ENCODE data around the gene UGT1A5. TPM values are rescaled to one million over a fixed set of nuclear protein-coding genes. Genes with fewer than 3 reads are reported as not detected.

The UGT1A5 gene
- total RNA-seq: not detected

DNA sequence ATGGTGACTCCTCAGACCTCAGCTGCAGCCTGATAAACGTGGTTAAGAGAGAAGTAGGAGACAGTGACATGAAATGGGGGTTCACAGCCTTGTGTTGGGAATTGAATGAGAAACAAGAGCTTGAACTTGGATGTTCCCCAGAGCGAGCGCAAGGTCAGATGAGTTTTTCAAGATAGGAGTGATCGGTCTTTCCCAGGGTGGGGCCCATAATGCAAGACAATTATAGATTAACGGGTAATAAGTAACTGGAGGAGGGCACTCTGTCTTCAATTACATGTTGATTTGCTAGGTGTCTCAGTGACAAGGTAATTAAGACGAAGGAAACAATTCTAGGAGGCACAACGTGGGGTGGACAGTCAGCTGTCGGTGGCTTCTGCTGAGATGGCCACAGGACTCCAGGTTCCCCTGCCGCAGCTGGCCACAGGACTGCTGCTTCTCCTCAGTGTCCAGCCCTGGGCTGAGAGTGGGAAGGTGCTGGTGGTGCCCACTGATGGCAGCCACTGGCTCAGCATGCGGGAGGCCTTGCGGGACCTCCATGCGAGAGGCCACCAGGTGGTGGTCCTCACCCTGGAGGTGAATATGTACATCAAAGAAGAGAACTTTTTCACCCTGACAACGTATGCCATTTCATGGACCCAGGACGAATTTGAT, at the start of gene UGT1A5:
Gene UGT1A5 (plus strand): TSS at position 297 of the 651 bp plus-strand sequence. CDS start 85 bp downstream, at position 382.
- no peak for ATAC-seq
- H3K4me1 Mint-ChIP-seq: no peaks in the 10 kb centered on the region
- H3K36me3 Mint-ChIP-seq (ENCODE audit: low read depth): no peaks in the 10 kb centered on the region
- H3K4me3 Mint-ChIP-seq: no peak within 1 kb of the TSS
- no peak for DNase-seq
- intact Hi-C loops (cut with DNase I, micrococcal nuclease): loop anchor here (5.0 to 10.0 kb wide), 2 partner anchors 310 to 408 kb away; partner anchors contain the start of gene SAG (in 1 of the 2)
- H3K9me3 Mint-ChIP-seq (ENCODE audit: low read depth): no peaks in the 10 kb centered on the region
- H3K27ac Mint-ChIP-seq: no peak within 1 kb of the TSS
- ChIA-PET POLR2A (no interaction called here), CTCF (interaction anchor here (0.6 kb wide), 1 partner anchor 61 kb away, joined by 3 read pairs; no protein-coding TSS in a partner anchor)
- peaks cover 22% of the 10 kb centered on the region for H3K27me3 Mint-ChIP-seq

DNA sequence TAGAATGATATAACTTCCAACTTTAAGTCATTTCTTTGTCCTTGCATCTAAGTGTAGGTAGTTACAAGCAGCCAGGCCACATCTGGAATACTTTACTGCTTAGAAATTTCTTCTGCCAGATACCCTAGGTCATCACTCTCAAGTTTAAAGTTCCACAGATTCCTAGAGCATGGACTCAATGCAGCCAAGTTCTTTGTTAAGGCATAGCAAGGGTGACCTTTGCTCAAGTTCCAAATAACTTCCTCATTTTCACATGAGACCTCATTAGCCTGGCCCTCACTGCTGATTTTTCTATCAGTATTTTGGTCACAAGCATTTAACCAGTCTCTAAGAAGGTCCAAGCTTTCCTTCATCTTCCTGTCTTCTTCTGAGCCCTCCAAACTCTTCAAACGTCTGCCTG, 48.8 kb upstream of the UGT1A5 start:
- POLR2A ChIA-PET: no interaction called here
- H3K4me3 Mint-ChIP-seq: no peak overlapping the region
- CTCF ChIA-PET: no interaction called here
- H3K27me3 Mint-ChIP-seq: peaks cover 20% of the 10 kb centered on the region
- no peak overlapping the region for H3K27ac Mint-ChIP-seq
- no peaks in the 10 kb centered on the region for H3K36me3 Mint-ChIP-seq (ENCODE audit: low read depth)
- intact Hi-C loops (cut with DNase I, micrococcal nuclease): no loop called here
- no peaks in the 10 kb centered on the region for H3K4me1 Mint-ChIP-seq
- ATAC-seq (no peak), DNase-seq (no peak)
- peaks cover 8% of the 10 kb centered on the region for H3K9me3 Mint-ChIP-seq (ENCODE audit: low read depth)

DNA sequence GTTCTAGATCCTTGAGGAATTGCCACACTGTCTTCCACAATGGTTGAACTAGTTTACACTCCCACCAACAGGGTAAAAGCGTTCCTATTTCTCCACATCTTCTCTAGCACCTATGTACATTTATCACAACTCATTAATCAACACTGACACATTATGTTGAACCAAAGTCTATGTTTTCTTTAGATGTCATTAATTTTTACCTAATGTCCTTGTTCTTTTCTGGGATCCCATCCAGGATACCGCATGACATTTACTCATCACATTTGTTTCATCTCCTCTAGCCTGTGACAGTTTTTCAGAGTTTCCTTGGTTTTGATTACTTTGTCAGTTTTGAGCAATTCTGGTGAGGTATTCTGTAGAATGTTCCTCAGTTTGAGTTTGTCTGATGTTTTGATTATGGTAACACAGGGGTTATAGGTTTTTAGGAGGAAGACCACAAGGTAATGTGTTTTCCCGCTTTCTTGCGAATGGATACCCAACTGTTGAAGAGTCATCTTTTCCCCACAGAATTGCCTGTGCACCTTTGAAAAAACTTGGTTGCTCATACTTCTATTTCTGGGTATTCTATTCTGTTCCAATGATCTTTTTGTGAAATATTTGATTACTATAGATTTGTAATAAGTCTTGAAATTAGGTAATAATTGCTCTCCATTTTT, 44.0 kb upstream of the UGT1A5 start:
- ChIA-PET CTCF (no interaction called here), POLR2A (no interaction called here)
- no peaks in the 10 kb centered on the region for H3K36me3 Mint-ChIP-seq (ENCODE audit: low read depth)
- no peak overlapping the region for H3K27ac Mint-ChIP-seq
- no peak overlapping the region for H3K4me3 Mint-ChIP-seq
- H3K27me3 Mint-ChIP-seq: peaks cover 13% of the 10 kb centered on the region
- ATAC-seq: no peak
- no peaks in the 10 kb centered on the region for H3K4me1 Mint-ChIP-seq
- intact Hi-C loops (cut with DNase I, micrococcal nuclease): no loop called here
- DNase-seq: no peak
- H3K9me3 Mint-ChIP-seq (ENCODE audit: low read depth): peaks cover 8% of the 10 kb centered on the region

DNA sequence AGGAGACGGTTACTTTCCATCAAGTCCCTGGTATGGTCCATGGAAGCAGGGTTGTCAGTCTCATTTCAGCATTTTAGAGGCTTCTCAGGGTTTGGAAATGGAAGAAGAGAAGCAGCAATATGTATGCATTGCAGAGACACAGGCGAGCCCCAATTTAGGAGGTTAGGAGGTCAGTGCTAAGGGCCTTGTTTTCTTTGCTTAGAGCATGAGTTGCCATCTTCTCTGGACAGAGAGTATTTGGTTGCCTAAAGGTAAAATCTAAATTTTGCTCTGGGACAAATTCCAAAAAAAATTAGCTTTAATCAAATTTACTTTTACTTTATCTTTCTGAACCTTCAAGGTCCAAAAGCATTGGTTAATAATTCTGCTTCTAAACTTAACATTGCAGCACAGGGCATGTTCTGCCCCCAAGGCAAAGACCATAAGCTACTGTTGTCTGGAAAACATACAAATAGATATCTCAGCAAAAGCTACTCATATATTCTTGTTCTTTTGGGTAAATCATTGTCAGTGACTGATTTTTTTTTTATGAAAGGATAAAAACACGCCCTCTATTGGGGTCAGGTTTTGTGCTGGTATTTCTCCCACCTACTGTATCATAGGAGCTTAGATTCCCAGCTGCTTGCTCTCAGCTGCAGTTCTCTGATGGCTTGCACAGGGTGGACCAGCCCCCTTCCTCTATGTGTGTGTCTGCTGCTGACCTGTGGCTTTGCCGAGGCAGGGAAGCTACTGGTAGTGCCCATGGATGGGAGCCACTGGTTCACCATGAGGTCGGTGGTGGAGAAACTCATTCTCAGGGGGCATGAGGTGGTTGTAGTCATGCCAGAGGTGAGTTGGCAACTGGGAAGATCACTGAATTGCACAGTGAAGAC, 41.2 kb upstream of the UGT1A5 start, which contains the start of gene UGT1A9:
Gene UGT1A9 (plus strand): TSS at position 609 of the 872 bp plus-strand sequence. CDS start 37 bp downstream, at position 646.
- H3K9me3 Mint-ChIP-seq (ENCODE audit: low read depth): peaks cover 6% of the 10 kb centered on the region
- ATAC-seq (no peak), DNase-seq (no peak)
- H3K36me3 Mint-ChIP-seq (ENCODE audit: low read depth): no peaks in the 10 kb centered on the region
- H3K27ac Mint-ChIP-seq: no peak within 1 kb of the TSS
- intact Hi-C loops (cut with DNase I, micrococcal nuclease): no loop called here
- ChIA-PET POLR2A (no interaction called here), CTCF (no interaction called here)
- no peaks in the 10 kb centered on the region for H3K4me1 Mint-ChIP-seq
- peaks cover 18% of the 10 kb centered on the region for H3K27me3 Mint-ChIP-seq
- no peak within 1 kb of the TSS for H3K4me3 Mint-ChIP-seq

DNA sequence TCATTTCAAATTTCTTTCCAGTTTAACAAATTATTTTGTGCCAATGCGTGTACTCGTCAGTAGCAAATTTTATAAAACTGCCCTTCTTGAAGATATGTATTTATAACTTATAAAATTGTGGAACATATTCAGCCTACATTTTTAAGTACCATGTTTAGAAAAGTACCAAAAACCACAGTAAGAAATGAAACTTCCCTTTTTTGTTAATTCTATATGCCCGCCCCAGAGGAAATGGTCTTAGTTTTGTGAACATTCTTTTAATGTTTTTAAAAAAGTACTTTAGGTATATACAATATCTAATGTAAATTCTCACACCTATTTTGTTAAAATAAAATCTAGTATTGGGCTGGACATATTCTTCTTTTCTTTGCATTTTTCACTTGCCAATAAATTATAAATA, 39.8 kb upstream of the UGT1A5 start:
- peaks cover 6% of the 10 kb centered on the region for H3K9me3 Mint-ChIP-seq (ENCODE audit: low read depth)
- POLR2A ChIA-PET: no interaction called here
- CTCF ChIA-PET: no interaction called here
- H3K36me3 Mint-ChIP-seq (ENCODE audit: low read depth): no peaks in the 10 kb centered on the region
- DNase-seq: no peak
- no peak overlapping the region for H3K4me3 Mint-ChIP-seq
- H3K4me1 Mint-ChIP-seq: no peaks in the 10 kb centered on the region
- no peak for ATAC-seq
- intact Hi-C loops (cut with DNase I, micrococcal nuclease): no loop called here
- no peak overlapping the region for H3K27ac Mint-ChIP-seq
- H3K27me3 Mint-ChIP-seq: peaks cover 20% of the 10 kb centered on the region

DNA sequence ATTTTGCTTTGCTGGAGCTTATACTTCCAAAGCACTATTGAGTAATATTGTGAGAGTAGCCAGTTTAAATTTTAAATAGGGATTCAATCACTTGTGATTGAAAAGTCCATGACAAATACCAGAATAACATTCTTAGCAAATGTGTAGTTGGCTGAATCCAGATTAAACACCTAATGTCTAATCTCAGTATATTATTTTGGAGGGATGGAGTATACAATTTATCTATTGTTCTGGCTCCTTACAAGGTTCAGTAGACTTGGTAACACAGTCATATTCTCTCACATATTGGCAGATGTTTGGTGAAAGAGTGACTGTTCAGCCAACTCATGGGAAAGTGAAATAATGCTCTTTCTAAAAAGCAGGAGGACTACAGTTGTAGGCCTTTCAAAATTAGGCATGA, 38.8 kb upstream of the UGT1A5 start:
- H3K27ac Mint-ChIP-seq: no peak overlapping the region
- POLR2A ChIA-PET: no interaction called here
- no peaks in the 10 kb centered on the region for H3K4me1 Mint-ChIP-seq
- ATAC-seq (no peak), DNase-seq (no peak)
- intact Hi-C loops (cut with DNase I, micrococcal nuclease): no loop called here
- no peak overlapping the region for H3K4me3 Mint-ChIP-seq
- H3K36me3 Mint-ChIP-seq (ENCODE audit: low read depth): no peaks in the 10 kb centered on the region
- H3K9me3 Mint-ChIP-seq (ENCODE audit: low read depth): no peaks in the 10 kb centered on the region
- H3K27me3 Mint-ChIP-seq: peaks cover 18% of the 10 kb centered on the region
- CTCF ChIA-PET: no interaction called here

DNA sequence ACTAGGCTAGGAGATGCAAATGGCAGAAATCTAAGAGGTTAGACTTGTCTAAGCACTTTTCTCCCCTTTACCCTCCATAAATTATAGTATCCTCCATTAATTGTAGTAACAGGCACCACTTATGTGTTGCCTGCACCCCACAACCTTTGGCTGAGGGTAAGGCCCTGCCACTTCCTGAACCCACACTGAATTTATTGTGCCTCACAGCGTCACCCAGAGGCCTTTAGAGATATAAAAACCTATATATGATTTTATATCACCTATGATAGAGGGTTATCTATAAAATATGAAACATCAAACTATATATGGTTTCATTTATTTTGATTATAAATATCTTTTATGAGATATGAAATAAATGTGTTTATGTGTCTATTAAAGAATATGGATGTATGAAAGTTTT, 38.4 kb upstream of the UGT1A5 start:
- Mint-ChIP-seq H3K9me3 (ENCODE audit: low read depth) (no peaks in the 10 kb centered on the region), H3K36me3 (ENCODE audit: low read depth) (no peaks in the 10 kb centered on the region), H3K4me1 (no peaks in the 10 kb centered on the region), H3K27ac (no peak overlapping the region), H3K27me3 (peaks cover 19% of the 10 kb centered on the region), H3K4me3 (no peak overlapping the region)
- intact Hi-C loops (cut with DNase I, micrococcal nuclease): no loop called here
- no peak for DNase-seq
- ATAC-seq: no peak
- ChIA-PET CTCF (no interaction called here), POLR2A (no interaction called here)

DNA sequence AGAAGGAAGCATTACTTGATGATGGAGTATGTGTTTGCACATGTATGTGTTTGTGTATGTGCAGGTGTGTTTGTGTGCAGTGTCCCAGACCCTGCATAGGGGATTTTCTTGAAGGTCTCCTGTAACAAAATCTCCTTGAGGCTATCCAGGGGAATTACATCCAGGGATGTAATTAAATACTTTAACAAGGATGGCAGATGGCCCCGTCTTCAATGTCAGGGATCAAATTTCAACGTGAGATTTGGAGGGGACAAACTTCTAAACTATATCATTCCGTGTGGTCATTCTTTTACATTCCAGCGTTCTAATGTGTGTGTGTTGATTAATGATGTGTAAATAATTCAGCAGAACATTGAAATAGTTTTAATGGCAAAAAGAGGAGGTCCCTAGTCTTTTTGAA, 37.7 kb upstream of the UGT1A5 start:
- ATAC-seq (no peak), DNase-seq (no peak)
- CTCF ChIA-PET: no interaction called here
- intact Hi-C loops (cut with DNase I, micrococcal nuclease): no loop called here
- H3K27me3 Mint-ChIP-seq: peaks cover 22% of the 10 kb centered on the region
- POLR2A ChIA-PET: no interaction called here
- H3K27ac Mint-ChIP-seq: no peak overlapping the region
- H3K36me3 Mint-ChIP-seq (ENCODE audit: low read depth): no peaks in the 10 kb centered on the region
- H3K9me3 Mint-ChIP-seq (ENCODE audit: low read depth): no peaks in the 10 kb centered on the region
- no peak overlapping the region for H3K4me3 Mint-ChIP-seq
- H3K4me1 Mint-ChIP-seq: no peaks in the 10 kb centered on the region

DNA sequence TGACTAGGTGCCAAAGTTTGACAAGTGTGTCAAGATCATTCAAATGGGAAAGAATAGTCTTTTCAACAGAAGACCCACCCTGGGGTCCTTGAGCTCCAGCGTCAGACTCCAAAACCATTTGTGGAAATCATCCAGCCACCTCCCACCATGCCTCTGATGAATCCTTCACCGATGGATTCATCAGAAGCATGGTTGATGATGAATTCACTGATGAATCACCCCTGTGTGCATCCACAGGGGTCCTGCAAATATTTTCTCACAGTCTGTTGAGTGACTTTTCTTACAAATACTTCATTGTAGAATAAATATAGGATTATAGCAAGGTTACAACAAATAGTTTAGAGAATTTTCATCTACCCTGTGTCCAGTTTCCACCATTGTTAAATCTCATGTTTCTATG, 36.7 kb upstream of the UGT1A5 start:
- Mint-ChIP-seq H3K27ac (no peak overlapping the region), H3K27me3 (peaks cover 19% of the 10 kb centered on the region), H3K4me1 (no peaks in the 10 kb centered on the region), H3K9me3 (ENCODE audit: low read depth) (no peaks in the 10 kb centered on the region), H3K4me3 (no peak overlapping the region), H3K36me3 (ENCODE audit: low read depth) (no peaks in the 10 kb centered on the region)
- ATAC-seq (no peak), DNase-seq (no peak)
- intact Hi-C loops (cut with DNase I, micrococcal nuclease): no loop called here
- ChIA-PET CTCF (no interaction called here), POLR2A (no interaction called here)

DNA sequence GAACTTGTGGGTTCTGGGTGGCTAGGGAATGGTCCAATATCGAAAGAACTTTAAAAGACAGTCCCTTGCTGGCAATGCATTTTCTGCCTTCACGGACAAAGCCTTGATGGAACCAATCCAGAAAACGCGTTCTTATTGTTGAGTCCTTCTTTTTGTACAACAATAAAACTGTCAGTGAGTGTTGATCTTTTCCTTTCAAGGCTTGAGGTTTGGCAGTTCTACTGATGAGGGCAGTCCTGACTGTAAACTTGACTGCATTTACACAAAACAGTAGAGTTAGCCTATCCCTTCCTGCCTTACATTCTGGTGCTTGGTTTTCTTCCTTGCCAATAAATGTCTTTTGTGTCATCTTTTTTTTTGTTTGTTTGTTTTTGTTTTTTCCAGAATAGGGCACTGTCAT, 33.5 kb upstream of the UGT1A5 start:
- intact Hi-C loops (cut with DNase I, micrococcal nuclease): no loop called here
- ChIA-PET CTCF (no interaction called here), POLR2A (no interaction called here)
- no peak overlapping the region for H3K27ac Mint-ChIP-seq
- no peak for DNase-seq
- no peaks in the 10 kb centered on the region for H3K9me3 Mint-ChIP-seq (ENCODE audit: low read depth)
- no peak overlapping the region for H3K4me3 Mint-ChIP-seq
- no peaks in the 10 kb centered on the region for H3K36me3 Mint-ChIP-seq (ENCODE audit: low read depth)
- H3K27me3 Mint-ChIP-seq: peaks cover 12% of the 10 kb centered on the region
- ATAC-seq: no peak
- no peaks in the 10 kb centered on the region for H3K4me1 Mint-ChIP-seq

DNA sequence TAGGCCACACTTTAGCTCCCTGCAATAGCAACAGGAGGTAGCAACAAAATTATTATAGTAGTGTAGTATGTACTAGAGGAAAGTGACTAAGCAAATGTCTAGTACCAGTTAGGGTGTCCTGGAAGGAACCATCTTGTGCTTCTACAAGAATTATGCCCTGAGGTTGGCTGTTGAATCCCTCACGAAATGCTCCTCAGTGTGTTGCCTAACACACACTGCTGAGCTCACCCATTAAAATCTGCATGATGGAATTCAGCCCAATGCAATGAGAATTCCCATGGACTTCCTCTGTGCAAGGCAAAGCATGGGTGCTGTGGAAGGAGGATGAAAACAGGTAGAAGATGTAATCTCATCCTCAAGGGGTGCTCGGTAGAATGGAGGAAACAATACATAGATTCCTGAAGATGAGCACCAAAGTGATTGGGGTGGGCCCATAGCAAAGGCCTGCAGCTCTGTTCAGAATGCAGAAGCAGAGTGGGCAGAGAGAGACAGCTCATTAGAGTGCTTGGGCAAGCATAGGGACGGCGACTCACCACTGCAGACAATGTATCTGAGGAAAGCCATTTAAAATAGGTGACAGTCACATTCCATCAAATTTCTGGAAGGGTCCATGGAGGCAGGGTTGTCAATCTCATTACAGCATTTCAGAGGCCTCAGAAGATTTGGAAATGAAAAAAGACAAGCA, 32.2 kb upstream of the UGT1A5 start:
- ChIA-PET POLR2A (no interaction called here), CTCF (no interaction called here)
- intact Hi-C loops (cut with DNase I, micrococcal nuclease): no loop called here
- ATAC-seq (no peak), DNase-seq (no peak)
- Mint-ChIP-seq H3K4me3 (no peak overlapping the region), H3K9me3 (ENCODE audit: low read depth) (no peaks in the 10 kb centered on the region), H3K4me1 (no peaks in the 10 kb centered on the region), H3K27ac (no peak overlapping the region), H3K27me3 (peaks cover 12% of the 10 kb centered on the region), H3K36me3 (ENCODE audit: low read depth) (no peaks in the 10 kb centered on the region)
